Fibroblast of mammary gland (primary cell): ENCODE measurements around the gene USP47.

Experiments
- DNase-seq: peaks from one replicate; pipeline ENCODE4 v3.0.0-alpha.2; 2010; ENCODE audit warnings: low read depth
- H3K4me3 ChIP-seq: 2 replicates; pipeline ENCODE4 v1.5.1; 2011; ENCODE audit warnings: low read depth, mild to moderate bottlenecking, low read length, moderate library complexity; ENCODE audit not compliant: control insufficient read depth
- TF ChIP-seq, protein P1 (sequence below): conservative IDR thresholded peaks from 2 replicates; pipeline ENCODE4 v1.5.1; 2011; ENCODE audit warnings: low read depth, low read length, inconsistent platforms; ENCODE audit not compliant: control insufficient read depth, insufficient read depth

The USP47 gene

DNA sequence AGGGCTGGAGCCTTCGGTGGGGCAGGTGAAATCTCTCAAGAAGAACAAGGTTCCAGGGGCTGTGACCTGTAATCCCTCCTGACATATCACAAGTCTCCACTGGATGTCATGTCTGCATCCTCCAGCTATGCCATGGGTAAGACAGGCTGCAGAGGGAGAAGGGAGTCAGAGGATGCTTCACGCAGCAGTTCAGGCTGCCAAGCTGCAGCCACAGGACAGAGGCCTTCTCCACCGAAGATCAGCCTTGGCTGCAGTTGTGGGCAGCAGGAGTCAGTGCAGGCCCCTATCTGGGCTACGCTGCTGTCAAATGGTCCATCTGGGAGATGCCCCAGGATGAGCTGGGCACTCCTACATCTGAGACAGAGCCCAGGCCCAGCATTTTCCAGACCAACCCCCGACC is 141.7 kb downstream of the USP47 start:
- TF ChIP-seq, protein P1, sequence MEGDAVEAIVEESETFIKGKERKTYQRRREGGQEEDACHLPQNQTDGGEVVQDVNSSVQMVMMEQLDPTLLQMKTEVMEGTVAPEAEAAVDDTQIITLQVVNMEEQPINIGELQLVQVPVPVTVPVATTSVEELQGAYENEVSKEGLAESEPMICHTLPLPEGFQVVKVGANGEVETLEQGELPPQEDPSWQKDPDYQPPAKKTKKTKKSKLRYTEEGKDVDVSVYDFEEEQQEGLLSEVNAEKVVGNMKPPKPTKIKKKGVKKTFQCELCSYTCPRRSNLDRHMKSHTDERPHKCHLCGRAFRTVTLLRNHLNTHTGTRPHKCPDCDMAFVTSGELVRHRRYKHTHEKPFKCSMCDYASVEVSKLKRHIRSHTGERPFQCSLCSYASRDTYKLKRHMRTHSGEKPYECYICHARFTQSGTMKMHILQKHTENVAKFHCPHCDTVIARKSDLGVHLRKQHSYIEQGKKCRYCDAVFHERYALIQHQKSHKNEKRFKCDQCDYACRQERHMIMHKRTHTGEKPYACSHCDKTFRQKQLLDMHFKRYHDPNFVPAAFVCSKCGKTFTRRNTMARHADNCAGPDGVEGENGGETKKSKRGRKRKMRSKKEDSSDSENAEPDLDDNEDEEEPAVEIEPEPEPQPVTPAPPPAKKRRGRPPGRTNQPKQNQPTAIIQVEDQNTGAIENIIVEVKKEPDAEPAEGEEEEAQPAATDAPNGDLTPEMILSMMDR: no peak
- no peak for DNase-seq
- H3K4me3 ChIP-seq: no peak overlapping the region

DNA sequence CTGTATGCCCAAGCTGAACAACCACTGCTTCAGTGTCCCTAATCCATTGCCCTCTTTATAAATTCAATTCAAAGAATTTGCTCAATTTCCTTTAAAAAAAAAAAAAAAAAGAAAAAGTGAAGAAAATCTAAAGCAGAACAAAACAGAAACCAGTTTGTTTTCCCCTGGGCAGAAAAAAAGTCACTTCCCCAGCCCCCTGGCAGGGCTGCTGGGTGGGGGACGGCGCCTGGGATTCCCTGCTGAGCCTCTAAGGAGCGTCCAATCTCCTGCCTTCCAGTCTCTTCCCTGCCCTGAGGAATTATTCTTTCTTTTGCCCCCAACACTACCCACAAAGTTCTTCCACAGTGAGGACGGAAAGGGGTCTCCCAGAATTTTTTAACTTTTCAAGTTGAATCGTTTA is 142.8 kb downstream of the USP47 start:
- TF ChIP-seq, protein P1: no peak
- no peak for DNase-seq
- no peak overlapping the region for H3K4me3 ChIP-seq

DNA sequence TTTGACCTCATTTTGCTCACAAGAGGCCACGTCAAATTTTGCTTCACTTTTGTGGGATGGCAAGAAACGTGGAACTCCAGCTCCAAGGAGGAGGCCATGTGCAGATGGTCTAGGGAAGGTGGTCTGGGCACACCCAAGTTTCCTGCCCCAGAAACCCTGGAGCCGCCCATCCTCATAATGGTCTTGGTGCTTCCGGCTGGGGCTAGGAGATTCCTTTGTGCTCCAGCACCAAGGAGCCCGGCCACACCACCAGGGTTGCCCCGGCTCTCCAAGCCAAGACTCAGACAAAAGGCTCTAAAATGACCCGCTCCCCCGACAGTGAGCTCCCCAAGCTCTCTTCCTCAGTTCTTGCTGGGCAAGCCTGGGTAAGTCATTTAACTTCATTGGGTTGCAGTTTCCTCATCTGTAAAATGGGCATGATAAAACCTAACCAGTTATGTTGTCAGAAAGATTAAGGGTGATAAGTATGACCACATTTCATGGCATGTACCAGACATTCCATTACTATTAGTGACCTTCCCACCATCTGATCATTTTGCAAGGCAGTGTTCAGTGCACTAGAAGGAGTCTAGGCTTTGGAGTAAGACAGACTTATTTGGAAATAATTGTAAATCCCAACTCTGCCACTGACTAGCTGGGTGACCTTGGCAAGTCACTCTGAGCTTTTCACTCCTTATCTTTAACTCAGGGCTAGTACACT is 143.4 kb downstream of the USP47 start:
- no peak overlapping the region for H3K4me3 ChIP-seq
- TF ChIP-seq, protein P1: no peak
- DNase-seq: peak; percentile 81

DNA sequence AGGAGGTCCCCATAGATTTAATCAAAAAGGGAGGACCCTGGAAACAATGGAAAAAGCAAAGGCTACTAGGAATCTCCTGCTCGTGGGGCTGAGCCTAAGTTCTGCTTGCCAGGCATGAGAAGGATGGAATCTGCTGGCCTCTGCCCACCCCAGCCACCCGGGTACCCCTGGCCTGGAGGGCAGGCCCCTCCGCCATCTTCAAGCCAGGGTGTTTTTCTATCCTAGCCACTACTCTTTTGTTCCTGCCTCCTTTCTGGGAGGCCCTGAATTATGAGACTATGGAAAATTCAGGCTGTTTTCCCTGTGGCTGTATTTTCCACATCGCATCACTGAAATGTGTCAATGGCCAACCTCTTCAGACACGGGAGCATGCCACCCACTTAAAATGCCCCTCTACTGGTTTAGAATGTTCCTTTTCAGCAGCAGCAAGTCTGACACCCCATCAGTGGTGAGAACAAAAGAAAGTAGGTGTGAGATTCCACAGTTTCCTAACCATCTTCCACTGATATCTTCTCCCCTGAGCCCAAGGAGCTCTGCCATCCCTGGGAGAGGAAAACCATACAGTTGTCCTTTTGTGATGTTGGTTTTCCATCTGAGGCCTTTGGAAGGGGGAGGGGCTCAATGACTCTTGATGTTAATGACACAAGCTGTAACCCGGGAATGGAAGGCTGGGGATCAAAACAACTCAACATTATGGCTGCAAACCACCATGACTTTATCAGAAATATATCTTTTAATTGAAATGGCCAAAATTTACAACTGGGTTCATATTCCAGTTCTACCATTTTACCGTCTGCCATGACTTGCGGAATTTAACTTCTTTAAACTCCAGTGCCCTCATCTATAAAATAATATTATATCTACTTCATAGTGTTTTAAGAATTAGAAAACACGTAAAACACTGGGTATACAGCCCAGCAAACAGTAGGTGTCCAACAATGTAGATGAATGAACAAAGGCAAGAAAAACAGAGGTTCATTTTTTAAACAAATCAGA is 144.5 kb downstream of the USP47 start:
- no peak for DNase-seq
- TF ChIP-seq, protein P1: no peak
- no peak overlapping the region for H3K4me3 ChIP-seq

DNA sequence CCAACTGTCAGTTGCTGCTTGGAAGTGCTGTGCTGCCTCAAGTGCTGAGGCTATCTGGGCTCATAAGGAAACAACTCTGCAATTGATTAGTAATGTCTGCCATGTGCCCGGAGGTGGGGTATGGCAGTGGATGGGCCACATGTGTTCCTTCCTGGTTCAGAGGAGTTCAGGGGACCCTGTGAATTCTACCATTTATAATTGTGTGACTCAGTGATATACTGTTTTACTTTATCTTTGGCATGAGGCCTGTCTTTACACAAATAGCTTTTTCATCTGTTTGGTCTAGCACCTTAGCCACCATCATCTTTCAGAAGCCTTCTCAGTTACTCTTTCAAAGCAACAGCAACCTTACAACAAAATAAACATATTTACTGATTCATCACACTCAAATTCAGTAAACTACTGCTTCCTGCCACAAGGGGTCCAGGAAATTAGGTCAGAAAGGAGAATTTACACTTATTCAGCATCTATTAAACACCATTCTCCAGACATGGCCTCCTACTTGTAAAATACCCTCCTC is 145.8 kb downstream of the USP47 start:
- TF ChIP-seq, protein P1: peak; percentile 51
- peak; percentile 54 for DNase-seq

DNA sequence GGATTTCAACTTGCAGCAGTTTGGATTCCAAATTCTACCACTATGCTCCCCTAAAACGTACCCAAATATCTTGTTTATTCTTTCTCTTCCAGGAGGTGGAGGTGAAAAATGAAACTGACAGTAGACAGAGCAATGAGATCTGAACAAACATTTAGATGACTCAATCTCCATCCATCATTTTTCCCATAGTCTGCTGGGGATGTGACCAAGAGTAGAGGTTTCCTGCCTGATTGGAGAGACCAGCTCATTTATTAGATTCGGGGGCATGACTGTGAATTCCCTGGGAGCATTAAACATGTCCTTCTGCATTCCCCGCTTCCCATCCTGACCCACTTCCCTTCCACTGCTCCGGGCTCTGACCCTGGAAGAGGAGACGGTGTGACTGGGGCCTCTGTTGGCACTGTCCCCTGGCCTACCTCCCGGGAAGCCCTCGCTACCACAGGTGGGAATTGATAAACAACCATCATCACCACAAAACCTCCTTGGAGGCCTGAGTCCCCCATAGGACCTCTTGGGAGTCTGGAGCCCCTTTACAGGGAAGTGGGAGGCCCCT is 146.4 kb downstream of the USP47 start:
- TF ChIP-seq, protein P1: no peak
- DNase-seq: peak; percentile 86
- no peak overlapping the region for H3K4me3 ChIP-seq

More for the DNA sequence above, 145.8 kb downstream of the USP47 start:
- H3K4me3 ChIP-seq: no peak overlapping the region
